HepG2 (cell line): ENCODE measurements around the gene HHIPL1. TPM values are rescaled to one million over a fixed set of nuclear protein-coding genes. Genes with fewer than 3 reads are reported as not detected.

Experiments
- CHCHD3 ChIP-seq: sonication (generic); formaldehyde crosslinking; IDR thresholded peaks from 2 replicates; pipeline ENCODE4 v1.8.0; 2022; ENCODE audit warnings: mild to moderate bottlenecking, missing genetic modification reagents, moderate library complexity
- E2F5 ChIP-seq: sonication (generic); formaldehyde crosslinking; conservative IDR thresholded peaks from 2 replicates; pipeline ENCODE4 v1.4.0; 2020; ENCODE audit warnings: missing genetic modification reagents
- ERF ChIP-seq: IDR thresholded peaks from 2 replicates; pipeline ENCODE4 v1.6.1; 2018; ENCODE audit warnings: missing biosample characterization, missing genetic modification reagents
- FOSL2 ChIP-seq: sonication (generic); formaldehyde crosslinking; IDR thresholded peaks from 2 replicates; pipeline ENCODE4 v1.4.0; 2020; ENCODE audit warnings: missing genetic modification reagents
- GABPB1 ChIP-seq: IDR thresholded peaks from 2 replicates; pipeline ENCODE4 v1.6.1; 2016; ENCODE audit warnings: mild to moderate bottlenecking, missing genetic modification reagents, moderate library complexity, missing compliant biosample characterization
- HOXA3 ChIP-seq: sonication (generic); formaldehyde crosslinking; IDR thresholded peaks from 2 replicates; pipeline ENCODE4 v1.5.0; 2020; ENCODE audit warnings: missing genetic modification reagents
- HOXD1 ChIP-seq: sonication (generic); formaldehyde crosslinking; IDR thresholded peaks from 2 replicates; pipeline ENCODE4 v1.5.0; 2020; ENCODE audit warnings: missing genetic modification reagents
- MED1 ChIP-seq: sonication (generic); formaldehyde crosslinking; IDR thresholded peaks from 2 replicates; pipeline ENCODE4 v1.4.0; 2020; ENCODE audit warnings: missing genetic modification reagents
- RARA ChIP-seq: IDR thresholded peaks from 2 replicates; pipeline ENCODE4 v1.6.1; 2016; ENCODE audit warnings: missing genetic modification reagents, missing compliant biosample characterization
- SPEN ChIP-seq: sonication (generic); formaldehyde crosslinking; IDR thresholded peaks from 2 replicates; pipeline ENCODE4 v1.5.1; 2020; ENCODE audit warnings: low read depth, mild to moderate bottlenecking, missing genetic modification reagents
- SRF ChIP-seq: IDR thresholded peaks from 2 replicates; pipeline ENCODE4 v1.6.1; 2011; ENCODE audit warnings: mild to moderate bottlenecking, low read depth, low read length, moderate library complexity
- TFAP4 ChIP-seq: sonication (generic); IDR thresholded peaks from 2 replicates; pipeline ENCODE4 v1.6.1; 2016; ENCODE audit warnings: low read depth, borderline replicate concordance
- THAP9 ChIP-seq: sonication (generic); formaldehyde crosslinking; IDR thresholded peaks from 2 replicates; pipeline ENCODE4; 2020; ENCODE audit warnings: missing genetic modification reagents, mild to moderate bottlenecking, borderline replicate concordance
- TMF1 ChIP-seq: sonication (generic); formaldehyde crosslinking; IDR thresholded peaks from 2 replicates; pipeline ENCODE4 v1.8.1; 2022; ENCODE audit warnings: low read depth, missing genetic modification reagents
- ZBTB4 ChIP-seq: sonication (generic); formaldehyde crosslinking; IDR thresholded peaks from 2 replicates; pipeline ENCODE4 v1.4.0; 2020; ENCODE audit warnings: missing genetic modification reagents, mild to moderate bottlenecking, borderline replicate concordance
- ZFX ChIP-seq: sonication (generic); formaldehyde crosslinking; IDR thresholded peaks from 2 replicates; pipeline ENCODE4 v1.4.0; 2020; ENCODE audit warnings: mild to moderate bottlenecking, low read depth, missing genetic modification reagents, moderate library complexity
- ZGPAT ChIP-seq: IDR thresholded peaks from 2 replicates; pipeline ENCODE4 v1.6.1; 2016; ENCODE audit warnings: mild to moderate bottlenecking
- ZMAT3 ChIP-seq: sonication (generic); formaldehyde crosslinking; conservative IDR thresholded peaks from 2 replicates; pipeline ENCODE4 v1.7.0; 2021; ENCODE audit warnings: missing genetic modification reagents
- ZNF768 ChIP-seq: sonication (generic); formaldehyde crosslinking; IDR thresholded peaks from 2 replicates; pipeline ENCODE4 v1.4.0; 2020; ENCODE audit warnings: missing genetic modification reagents
- polyA plus RNA-seq, 8 experiments: library from polyadenylated mRNA; depleted of rRNA in 3 of 8; stranded (reverse) in 7 of 8; unstranded in 1 of 8; fragments of >200 nt; fragmentation: Illumina TruSeq in 4 of 8; extraction: Trizol in 4 of 8; gene quantifications; 2 replicates each; pipeline versions ENCODE4 v1.2.1 to v1.2.3, GENCODE V29; 2011 to 2016; ENCODE audit warnings: low read depth in 4 of 8, missing spikeins in 1 of 8, mixed read lengths in 1 of 8; ENCODE audit not compliant: insufficient read depth in 1 of 8
- total RNA-seq, 5 experiments: library from RNA; depleted of rRNA; stranded (reverse); fragments of >200 nt; fragmentation: Illumina TruSeq; extraction: Trizol; gene quantifications; 2 replicates each; pipeline ENCODE4 v1.2.3, GENCODE V29; 2016; ENCODE audit warnings: low read depth in 1 of 5

The HHIPL1 gene
- total and polyA plus RNA-seq, 2 of the 13 experiments (the other 11 are each of a cell fraction or from before 2014, with no cell fraction given), result not detected

- TF ChIP-seq E2F5 (CRISPR knock-in tag) (no peak), ERF (no peak), ZFX (CRISPR knock-in tag) (peak; percentile 59), THAP9 (CRISPR knock-in tag) (peak; percentile 53; the same call in 1 of the 2 replicates), ZBTB4 (CRISPR knock-in tag) (0 out of 2 replicates have a peak, but pooled peaks have one; percentile 33), FOSL2 (CRISPR knock-in tag) (peak; percentile 14; the same call in 1 of the 2 replicates), RARA (CRISPR knock-in tag) (peak; percentile 16; the same call in 1 of the 2 replicates), TMF1 (CRISPR knock-in tag) (0 out of 2 replicates have a peak, but pooled peaks have one; percentile 17), HOXA3 (peak; percentile 27; the same call in 1 of the 2 replicates), MED1 (CRISPR knock-in tag) (0 out of 2 replicates have a peak, but pooled peaks have one; percentile 12), HOXD1 (CRISPR knock-in tag) (no peak; the same call in 1 of the 2 replicates), TFAP4 (0 out of 2 replicates have a peak, but pooled peaks have one; percentile 34), GABPB1 (CRISPR knock-in tag) (peak; percentile 48; the same call in 1 of the 2 replicates), ZGPAT (CRISPR knock-in tag) (peak; percentile 6; the same call in 1 of the 2 replicates), ZMAT3 (peak; percentile 59; the same call in 1 of the 2 replicates), SPEN (0 out of 2 replicates have a peak, but pooled peaks have one; percentile 57), SRF (no peak), ZNF768 (CRISPR knock-in tag) (peak; percentile 35; the same call in 1 of the 2 replicates), CHCHD3 (0 out of 2 replicates have a peak, but pooled peaks have one; percentile 38)
Observed at GRCh38 chr14:99682809-99683618, 38.1 kb downstream of the HHIPL1 start (continued).
